ENCODE measurements around the gene CUBN.

The CUBN gene

DNA sequence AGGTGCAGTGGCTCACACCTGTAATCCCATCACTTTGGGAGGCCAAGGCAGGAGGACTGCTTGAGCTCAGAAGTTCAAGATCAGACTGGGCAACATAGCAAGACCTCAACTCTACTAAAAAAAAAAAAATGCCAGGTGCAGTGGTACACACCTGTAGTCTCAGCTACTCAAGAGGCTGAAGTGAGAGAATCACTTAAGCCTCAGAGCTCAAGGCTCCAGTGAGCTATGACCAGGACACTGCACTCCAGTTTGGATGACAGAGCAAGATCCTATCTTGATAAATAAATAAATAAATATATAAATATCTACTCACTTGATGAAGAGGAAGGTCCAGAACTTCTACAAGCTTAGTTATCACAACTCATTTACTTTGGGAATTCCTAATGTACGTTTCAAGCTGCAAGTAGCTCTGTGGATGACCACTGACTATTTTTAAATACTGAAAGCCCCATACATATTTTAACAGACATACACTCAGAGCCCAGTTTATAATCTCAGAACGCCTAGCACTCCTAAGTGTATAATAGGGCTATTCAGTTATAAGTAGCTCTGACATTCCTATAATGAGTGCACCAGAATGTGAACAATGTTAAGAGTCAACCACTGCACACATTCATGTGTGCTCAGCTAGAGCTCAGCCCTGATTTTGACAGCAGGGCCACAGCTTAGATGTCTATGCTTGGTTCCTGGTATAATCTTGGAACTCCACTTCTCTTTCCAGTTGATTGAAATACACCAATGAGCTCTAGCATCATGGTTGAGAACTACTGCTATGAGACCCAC is 119.1 kb downstream of the CUBN start:
- DNase-seq (ENCODE audit: low spot score) = no peak

- no peak for DNase-seq (ENCODE audit: low spot score)
Measured at GRCh38 chr10:17009212-17009700, 120.4 kb downstream of the CUBN start.

DNA sequence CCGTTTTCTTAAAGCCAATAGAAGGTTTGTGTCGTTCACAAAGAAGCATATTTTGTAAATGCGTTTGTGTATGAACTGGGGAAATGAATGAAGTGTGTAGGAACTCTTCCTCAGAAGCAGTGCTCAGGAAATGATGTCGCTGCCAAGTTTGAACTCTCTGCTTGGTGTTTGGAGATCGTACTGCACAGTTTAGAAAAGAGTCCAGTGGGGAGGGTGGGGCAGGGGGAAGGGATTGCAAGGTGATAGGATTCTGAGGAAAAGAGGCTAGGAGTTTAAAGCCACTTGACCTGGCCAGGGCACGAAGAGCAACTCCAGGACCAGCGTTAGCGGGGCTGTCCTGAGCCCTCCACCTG is 122.2 kb downstream of the CUBN start:
- DNase-seq (ENCODE audit: low spot score) = no peak

- DNase-seq (ENCODE audit: low spot score) = no peak
Measured at GRCh38 chr10:17006631-17007417, 122.8 kb downstream of the CUBN start.

- no peak for DNase-seq (ENCODE audit: low spot score)
Measured at GRCh38 chr10:17005621-17006566, 123.7 kb downstream of the CUBN start.

DNA sequence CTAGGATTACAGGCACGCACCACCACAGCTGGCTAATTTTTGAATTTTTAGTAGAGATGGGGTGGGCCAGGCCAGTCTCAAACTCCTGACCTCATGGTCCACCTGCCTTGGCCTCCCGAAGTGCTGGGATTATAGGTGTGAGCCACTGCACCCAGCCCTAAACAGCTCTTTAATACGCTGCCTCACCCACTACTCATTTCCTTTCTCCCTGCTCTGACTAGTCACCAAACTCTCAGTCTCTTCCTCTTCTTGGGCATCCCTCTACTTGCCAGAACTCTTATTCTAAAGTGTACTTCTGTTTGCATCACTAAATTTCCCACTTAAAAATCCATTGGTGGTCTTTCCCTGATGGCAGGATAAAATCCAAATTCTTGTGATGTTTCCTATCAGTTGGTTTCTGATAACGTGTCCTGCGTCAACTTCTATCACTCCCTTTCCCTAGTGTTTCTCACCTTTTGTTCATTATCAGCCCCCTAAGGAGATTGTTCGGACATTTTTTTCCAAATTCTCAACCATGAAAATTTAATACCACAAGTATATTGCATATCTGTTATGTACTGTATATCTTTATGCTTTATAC is 124.7 kb downstream of the CUBN start:
- no peak for DNase-seq (ENCODE audit: low spot score)

DNA sequence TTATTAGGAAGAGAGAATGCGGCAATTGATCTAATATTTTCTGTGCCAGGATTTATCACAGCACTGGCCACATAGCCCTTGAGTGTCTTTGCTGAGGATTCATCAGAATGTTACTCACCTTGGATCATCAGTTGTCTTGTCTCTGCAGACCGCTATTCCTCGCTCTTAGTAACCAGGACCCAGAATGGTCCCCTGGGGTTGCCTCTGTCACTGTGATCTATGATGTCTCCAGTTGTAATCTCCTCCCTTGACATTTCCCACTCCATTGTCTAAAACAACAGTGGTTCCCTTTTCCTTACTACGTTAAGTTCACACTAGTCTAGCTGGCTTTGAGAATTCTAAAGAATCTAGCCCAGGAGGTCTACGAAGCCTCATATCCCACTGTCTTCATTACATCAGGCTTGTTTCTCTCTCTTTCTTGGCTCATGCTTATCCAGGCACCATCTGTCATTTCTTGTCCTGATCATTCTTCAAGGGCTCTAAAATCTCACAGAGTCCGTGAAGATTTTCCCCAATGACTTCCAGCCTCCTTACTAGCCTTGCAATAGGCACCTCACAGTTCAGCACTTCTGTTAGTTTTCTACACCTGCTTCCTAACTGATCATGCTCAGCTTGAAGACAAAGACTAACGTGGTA is 125.8 kb downstream of the CUBN start:
- no peak for DNase-seq (ENCODE audit: low spot score)

GRCh38 chr10:17003151-17003550 is 126.5 kb downstream of the CUBN start:
- DNase-seq (ENCODE audit: low spot score) = peak; percentile 77

GRCh38 chr10:17001961-17002749 is 127.5 kb downstream of the CUBN start:
- peak; percentile 67 for DNase-seq (ENCODE audit: low spot score)

- DNase-seq (ENCODE audit: low spot score) = no peak
Measured at GRCh38 chr10:17001297-17001744, 128.3 kb downstream of the CUBN start.

DNA sequence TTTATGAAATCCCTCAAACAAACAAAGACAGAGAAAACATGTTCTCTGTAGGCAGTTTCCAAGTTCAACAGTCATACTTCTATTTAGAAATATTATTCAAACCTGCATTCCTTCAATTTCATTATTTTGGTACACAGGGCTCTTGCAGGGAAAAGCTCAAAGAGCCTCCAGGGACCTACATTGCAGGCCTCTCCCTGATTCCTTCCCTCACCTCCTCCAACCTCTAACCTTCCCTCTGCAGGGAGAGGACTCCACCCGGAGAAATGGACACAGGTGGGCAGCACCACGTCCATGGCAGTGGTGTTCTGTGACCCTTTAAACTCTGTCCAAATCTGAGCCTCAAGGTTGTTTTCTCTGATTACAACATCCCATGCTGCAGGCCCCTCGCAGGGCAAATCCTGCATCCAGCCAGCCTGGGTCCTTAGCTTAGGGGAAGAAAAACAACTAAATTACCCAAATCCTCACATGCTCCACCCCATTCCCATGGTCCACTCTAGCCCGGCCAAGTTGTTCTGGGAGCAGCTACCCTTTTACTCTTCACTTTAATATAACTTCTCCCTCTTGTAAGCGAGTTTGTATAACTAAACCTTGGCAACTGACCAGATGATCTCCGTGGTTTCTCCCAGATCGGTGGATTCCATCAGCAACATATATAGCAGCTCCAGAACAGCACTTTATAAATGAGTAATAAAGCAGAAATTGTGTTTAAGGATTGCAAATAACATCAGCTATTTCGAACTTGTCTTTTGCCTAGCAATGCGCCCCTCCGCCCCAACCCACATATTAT is 129.8 kb downstream of the CUBN start:
- no peak for DNase-seq (ENCODE audit: low spot score)

GRCh38 chr10:16996530-16996964 is 133.1 kb downstream of the CUBN start:
- DNase-seq (ENCODE audit: low spot score) = no peak

GRCh38 chr10:16995867-16996529 is 133.6 kb downstream of the CUBN start:
- no peak for DNase-seq (ENCODE audit: low spot score)

DNA sequence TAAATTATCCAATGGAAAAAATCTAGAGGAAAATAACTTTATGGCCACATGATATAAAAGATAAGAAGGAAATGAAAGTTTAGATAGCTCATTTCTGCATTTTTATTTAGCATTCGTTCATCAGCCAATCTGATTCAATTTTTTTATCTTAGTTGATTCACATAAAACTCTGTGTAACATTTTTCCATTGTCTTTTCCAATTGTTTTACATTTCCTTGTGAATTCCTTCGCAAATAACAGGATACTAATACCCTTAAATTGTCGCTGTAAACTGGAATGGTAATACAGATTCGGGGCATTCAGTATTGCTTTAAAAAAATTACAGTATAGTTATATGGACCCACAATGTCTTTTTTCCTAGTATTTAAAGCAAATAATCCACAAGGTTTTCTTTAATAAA is 136.4 kb downstream of the CUBN start:
- no peak for DNase-seq (ENCODE audit: low spot score)

DNA sequence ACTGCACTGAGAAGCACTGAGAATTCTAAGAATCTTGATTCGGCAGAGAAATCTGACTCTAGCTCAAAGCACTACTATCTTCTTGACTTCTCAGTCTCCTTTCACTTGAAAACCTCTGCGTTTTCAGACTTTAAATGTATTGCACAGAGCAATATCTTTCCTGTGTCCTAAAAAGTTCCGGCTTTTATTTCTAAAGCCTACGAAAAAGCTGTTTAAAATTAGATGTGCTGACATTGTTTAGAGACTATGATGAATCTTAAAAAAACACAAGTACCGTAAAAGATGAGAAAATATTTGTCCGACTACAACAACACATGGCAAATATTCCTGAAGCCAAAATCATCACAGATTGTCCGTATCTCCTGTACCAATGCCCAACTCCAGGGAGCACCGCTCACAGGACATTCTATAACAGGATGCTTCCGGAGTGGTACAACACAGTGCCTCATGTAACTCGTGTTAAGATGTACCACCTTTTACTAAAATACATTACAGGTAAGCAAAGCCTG is 136.9 kb downstream of the CUBN start:
- DNase-seq (ENCODE audit: low spot score) = no peak

- DNase-seq (ENCODE audit: low spot score) = no peak
Measured at GRCh38 chr10:16991011-16991410, 138.6 kb downstream of the CUBN start.

DNA sequence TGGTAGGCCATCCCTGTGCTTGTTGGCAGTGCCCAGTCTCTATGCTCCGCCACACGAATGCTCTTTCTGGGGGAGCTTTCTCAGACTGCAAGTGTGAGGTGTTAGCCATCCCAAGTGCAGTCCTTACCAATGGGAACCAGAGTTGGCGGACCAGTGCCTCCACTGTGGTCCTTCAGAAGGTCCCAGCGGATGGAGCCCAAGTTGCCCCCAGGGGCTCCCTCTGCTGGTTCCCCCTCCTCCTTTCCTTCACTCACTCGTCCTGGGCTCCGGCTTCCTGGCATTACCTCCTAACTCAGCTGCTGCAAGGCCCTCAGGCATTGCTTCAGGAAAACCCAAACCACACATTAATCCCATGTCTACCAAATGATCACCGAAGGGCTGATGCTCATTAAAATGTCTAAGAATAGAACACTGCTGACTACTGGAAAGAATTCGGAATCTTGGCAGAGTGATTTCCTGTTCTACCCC is 139.8 kb downstream of the CUBN start:
- no peak for DNase-seq (ENCODE audit: low spot score)

DNA sequence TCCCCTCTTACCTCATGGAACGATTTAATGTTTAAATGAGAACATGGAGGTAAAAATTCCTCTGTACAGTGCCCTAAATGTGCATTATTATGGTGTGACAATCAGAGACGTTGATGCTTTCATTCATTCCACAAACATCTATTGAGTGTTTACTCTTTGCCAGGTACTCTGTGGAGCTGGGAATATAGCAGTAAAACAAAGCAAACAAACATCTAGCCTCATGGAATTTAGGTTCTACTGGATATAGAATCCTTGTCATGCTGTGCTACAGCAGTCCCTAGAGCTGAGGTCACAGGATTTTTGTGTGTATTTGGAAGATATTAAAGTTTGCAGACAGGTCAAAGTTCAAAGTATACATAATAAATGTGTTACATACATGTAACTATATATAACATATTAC is 140.7 kb downstream of the CUBN start:
- DNase-seq (ENCODE audit: low spot score) = no peak
